WTC11 (cell line): ENCODE data around the gene EPS8L1.

Experiments
- ATF1 ChIP-seq: sonication (generic); formaldehyde crosslinking; IDR thresholded peaks from 2 replicates; pipeline ENCODE4 v1.8.1; 2023; ENCODE audit warnings: mild to moderate bottlenecking, moderate library complexity, missing genetic modification reagents
- CBFB ChIP-seq: sonication (generic); formaldehyde crosslinking; IDR thresholded peaks from 2 replicates; pipeline ENCODE4 v1.8.1; 2022; ENCODE audit warnings: mild to moderate bottlenecking, low read depth, missing genetic modification reagents
- E2F4 ChIP-seq: sonication (generic); formaldehyde crosslinking; IDR thresholded peaks from 2 replicates; pipeline ENCODE4 v1.8.1; 2022; ENCODE audit warnings: low read depth, mild to moderate bottlenecking, moderate library complexity, missing genetic modification reagents, borderline replicate concordance
- ESRRA ChIP-seq: sonication (generic); formaldehyde crosslinking; IDR thresholded peaks from 2 replicates; pipeline ENCODE4 v1.8.1; 2022; ENCODE audit warnings: mild to moderate bottlenecking, missing genetic modification reagents, borderline replicate concordance
- JAZF1 ChIP-seq: fragments of 250-450 bp; sonication (Bioruptor Pico); IDR thresholded peaks from 2 replicates; pipeline ENCODE4 v1.9.0; 2021; ENCODE audit warnings: moderate library complexity, mild to moderate bottlenecking, inconsistent platforms
- SP1 ChIP-seq: sonication (generic); formaldehyde crosslinking; conservative IDR thresholded peaks from 2 replicates; pipeline ENCODE4 v1.8.1; 2022; ENCODE audit warnings: missing genetic modification reagents
- TCF7 ChIP-seq: sonication (generic); formaldehyde crosslinking; IDR thresholded peaks from 2 replicates; pipeline ENCODE4 v1.8.0; 2022; ENCODE audit warnings: mild to moderate bottlenecking, low read depth, missing genetic modification reagents, moderate library complexity
- TEAD1 ChIP-seq: sonication (generic); formaldehyde crosslinking; IDR thresholded peaks from 2 replicates; pipeline ENCODE4 v1.8.0; 2022; ENCODE audit warnings: mild to moderate bottlenecking, missing genetic modification reagents
- USF1 ChIP-seq: sonication (generic); formaldehyde crosslinking; IDR thresholded peaks from 2 replicates; pipeline ENCODE4 v1.8.0; 2022; ENCODE audit warnings: mild to moderate bottlenecking, missing genetic modification reagents
- ZBTB43 ChIP-seq: sonication (generic); formaldehyde crosslinking; IDR thresholded peaks from 2 replicates; pipeline ENCODE4 v1.8.1; 2023; ENCODE audit warnings: mild to moderate bottlenecking, missing genetic modification reagents
- ZNF232 ChIP-seq: sonication (generic); formaldehyde crosslinking; IDR thresholded peaks from 2 replicates; pipeline ENCODE4 v1.8.0; 2022; ENCODE audit warnings: mild to moderate bottlenecking, missing genetic modification reagents
- TF ChIP-seq, protein P1 (sequence below): fragments of 200-600 bp; IDR thresholded peaks from 2 replicates; pipeline ENCODE4 v1.8.0; 2022; ENCODE audit warnings: antibody characterized with exemption
- TF ChIP-seq, protein P2 (sequence below): sonication (generic); formaldehyde crosslinking; IDR thresholded peaks from 2 replicates; pipeline ENCODE4 v1.8.0; 2022; ENCODE audit warnings: mild to moderate bottlenecking, missing genetic modification reagents
- TF ChIP-seq, protein P3 (sequence below): sonication (generic); formaldehyde crosslinking; IDR thresholded peaks from 2 replicates; pipeline ENCODE4 v1.8.1; 2023; ENCODE audit warnings: mild to moderate bottlenecking, missing genetic modification reagents, moderate library complexity

- TF ChIP-seq ESRRA (CRISPR knock-in tag) (no peak), ZNF232 (CRISPR knock-in tag) (no peak), USF1 (CRISPR knock-in tag) (no peak), ATF1 (CRISPR knock-in tag) (no peak), SP1 (no peak), ZBTB43 (CRISPR knock-in tag) (no peak), E2F4 (CRISPR knock-in tag) (no peak), TEAD1 (CRISPR knock-in tag) (no peak), CBFB (CRISPR knock-in tag) (no peak), TCF7 (CRISPR knock-in tag) (no peak), JAZF1 (no peak)
- TF ChIP-seq, protein P1, sequence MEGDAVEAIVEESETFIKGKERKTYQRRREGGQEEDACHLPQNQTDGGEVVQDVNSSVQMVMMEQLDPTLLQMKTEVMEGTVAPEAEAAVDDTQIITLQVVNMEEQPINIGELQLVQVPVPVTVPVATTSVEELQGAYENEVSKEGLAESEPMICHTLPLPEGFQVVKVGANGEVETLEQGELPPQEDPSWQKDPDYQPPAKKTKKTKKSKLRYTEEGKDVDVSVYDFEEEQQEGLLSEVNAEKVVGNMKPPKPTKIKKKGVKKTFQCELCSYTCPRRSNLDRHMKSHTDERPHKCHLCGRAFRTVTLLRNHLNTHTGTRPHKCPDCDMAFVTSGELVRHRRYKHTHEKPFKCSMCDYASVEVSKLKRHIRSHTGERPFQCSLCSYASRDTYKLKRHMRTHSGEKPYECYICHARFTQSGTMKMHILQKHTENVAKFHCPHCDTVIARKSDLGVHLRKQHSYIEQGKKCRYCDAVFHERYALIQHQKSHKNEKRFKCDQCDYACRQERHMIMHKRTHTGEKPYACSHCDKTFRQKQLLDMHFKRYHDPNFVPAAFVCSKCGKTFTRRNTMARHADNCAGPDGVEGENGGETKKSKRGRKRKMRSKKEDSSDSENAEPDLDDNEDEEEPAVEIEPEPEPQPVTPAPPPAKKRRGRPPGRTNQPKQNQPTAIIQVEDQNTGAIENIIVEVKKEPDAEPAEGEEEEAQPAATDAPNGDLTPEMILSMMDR: no peak
- TF ChIP-seq, protein P2, sequence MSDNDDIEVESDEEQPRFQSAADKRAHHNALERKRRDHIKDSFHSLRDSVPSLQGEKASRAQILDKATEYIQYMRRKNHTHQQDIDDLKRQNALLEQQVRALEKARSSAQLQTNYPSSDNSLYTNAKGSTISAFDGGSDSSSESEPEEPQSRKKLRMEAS: no peak
- TF ChIP-seq, protein P3, sequence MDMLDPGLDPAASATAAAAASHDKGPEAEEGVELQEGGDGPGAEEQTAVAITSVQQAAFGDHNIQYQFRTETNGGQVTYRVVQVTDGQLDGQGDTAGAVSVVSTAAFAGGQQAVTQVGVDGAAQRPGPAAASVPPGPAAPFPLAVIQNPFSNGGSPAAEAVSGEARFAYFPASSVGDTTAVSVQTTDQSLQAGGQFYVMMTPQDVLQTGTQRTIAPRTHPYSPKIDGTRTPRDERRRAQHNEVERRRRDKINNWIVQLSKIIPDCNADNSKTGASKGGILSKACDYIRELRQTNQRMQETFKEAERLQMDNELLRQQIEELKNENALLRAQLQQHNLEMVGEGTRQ (CRISPR knock-in tag): no peak
These were observed 15.6 kb downstream of the EPS8L1 start for GRCh38 chr19:55091126-55091910.
